Measurements from ENCODE around the gene LUZP1. TPM values are rescaled to one million over a fixed set of nuclear protein-coding genes. Genes with fewer than 3 reads are reported as not detected.
A peak's percentile ranks its signal among the peaks of the same experiment; 100 is the strongest.

The LUZP1 gene
- total and polyA plus RNA-seq, 10 of the 15 experiments (the other 5 are each of a cell fraction or from before 2014, with no cell fraction given): 11.3 to 28.2 (median 17.3) TPM

DNA sequence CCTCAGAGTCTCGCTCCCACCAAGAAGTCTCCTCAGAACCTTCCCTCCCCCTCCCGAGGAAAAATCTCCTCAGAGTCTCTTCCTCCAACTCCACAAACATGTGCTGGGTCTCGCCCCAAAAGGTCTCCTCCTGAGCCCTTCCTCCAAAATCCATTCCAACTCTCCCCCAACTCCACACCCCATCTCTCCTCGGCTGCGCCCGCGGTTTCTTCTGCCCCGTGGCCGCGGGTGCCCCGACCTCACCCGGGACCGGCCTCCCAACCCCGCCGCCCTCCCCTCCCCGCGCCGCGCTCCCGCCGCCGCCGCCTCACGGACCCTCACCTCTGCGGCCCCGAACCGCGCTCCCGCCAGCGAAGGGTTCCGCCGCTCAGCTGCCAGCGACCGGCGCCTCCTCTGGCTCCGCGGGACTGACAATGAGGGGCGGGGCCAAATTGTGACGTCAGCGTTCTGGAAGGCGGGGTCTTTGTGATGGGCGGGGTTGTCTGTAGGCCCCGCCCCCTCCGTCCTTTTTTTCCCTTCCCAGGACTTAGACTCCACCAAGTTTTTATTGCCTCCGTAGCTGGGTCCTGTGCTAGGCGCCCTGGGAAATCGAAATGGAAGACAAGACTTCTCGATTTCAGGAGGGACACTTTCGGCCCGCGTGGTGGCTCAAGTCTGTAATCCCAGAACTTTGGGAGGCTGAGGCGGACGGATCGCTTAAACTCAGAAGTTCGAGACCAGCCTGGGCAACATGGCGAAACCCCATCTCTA, at the start of gene LUZP1 (continued):
- TF ChIP-seq, protein P1, sequence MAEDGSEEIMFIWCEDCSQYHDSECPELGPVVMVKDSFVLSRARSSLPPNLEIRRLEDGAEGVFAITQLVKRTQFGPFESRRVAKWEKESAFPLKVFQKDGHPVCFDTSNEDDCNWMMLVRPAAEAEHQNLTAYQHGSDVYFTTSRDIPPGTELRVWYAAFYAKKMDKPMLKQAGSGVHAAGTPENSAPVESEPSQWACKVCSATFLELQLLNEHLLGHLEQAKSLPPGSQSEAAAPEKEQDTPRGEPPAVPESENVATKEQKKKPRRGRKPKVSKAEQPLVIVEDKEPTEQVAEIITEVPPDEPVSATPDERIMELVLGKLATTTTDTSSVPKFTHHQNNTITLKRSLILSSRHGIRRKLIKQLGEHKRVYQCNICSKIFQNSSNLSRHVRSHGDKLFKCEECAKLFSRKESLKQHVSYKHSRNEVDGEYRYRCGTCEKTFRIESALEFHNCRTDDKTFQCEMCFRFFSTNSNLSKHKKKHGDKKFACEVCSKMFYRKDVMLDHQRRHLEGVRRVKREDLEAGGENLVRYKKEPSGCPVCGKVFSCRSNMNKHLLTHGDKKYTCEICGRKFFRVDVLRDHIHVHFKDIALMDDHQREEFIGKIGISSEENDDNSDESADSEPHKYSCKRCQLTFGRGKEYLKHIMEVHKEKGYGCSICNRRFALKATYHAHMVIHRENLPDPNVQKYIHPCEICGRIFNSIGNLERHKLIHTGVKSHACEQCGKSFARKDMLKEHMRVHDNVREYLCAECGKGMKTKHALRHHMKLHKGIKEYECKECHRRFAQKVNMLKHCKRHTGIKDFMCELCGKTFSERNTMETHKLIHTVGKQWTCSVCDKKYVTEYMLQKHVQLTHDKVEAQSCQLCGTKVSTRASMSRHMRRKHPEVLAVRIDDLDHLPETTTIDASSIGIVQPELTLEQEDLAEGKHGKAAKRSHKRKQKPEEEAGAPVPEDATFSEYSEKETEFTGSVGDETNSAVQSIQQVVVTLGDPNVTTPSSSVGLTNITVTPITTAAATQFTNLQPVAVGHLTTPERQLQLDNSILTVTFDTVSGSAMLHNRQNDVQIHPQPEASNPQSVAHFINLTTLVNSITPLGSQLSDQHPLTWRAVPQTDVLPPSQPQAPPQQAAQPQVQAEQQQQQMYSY (CRISPR knock-in tag; IDR thresholded peaks at IDR 0.05): no peak
- TF ChIP-seq ZNF217 (IDR thresholded peaks at IDR 0.05) (no peak), BRCA1 (IDR thresholded peaks at IDR 0.05; ENCODE audit: low read depth, low read length) (no peak), GATAD2B (conservative IDR thresholded peaks at IDR 0.05; ENCODE audit: low read depth) (peak; percentile 22; the same call in 1 of the 2 replicates), POLR2A (IDR thresholded peaks at IDR 0.05; ENCODE audit: low read depth, low read length) (peak; percentile 89), FOS (IDR thresholded peaks at IDR 0.05; ENCODE audit: borderline replicate concordance, extremely low read depth, insufficient read length) (no peak), POU2F2 (IDR thresholded peaks at IDR 0.05; ENCODE audit: borderline replicate concordance, low read depth, low read length) (no peak), MAX (IDR thresholded peaks at IDR 0.05; ENCODE audit: low read depth, low read length) (0 out of 2 replicates have a peak, but pooled peaks have one; percentile 20), CEBPB (IDR thresholded peaks at IDR 0.05; ENCODE audit: borderline replicate concordance in 1 of 2, low read depth in 2 of 2, low read length in 2 of 2) (no peak), WRNIP1 (IDR thresholded peaks at IDR 0.05; ENCODE audit: borderline replicate concordance, low read depth, low read length) (no peak), NBN (IDR thresholded peaks at IDR 0.05) (peak; percentile 79), LARP7 (IDR thresholded peaks at IDR 0.05) (peak; percentile 43; the same call in 1 of the 2 replicates), FOXM1 (IDR thresholded peaks at IDR 0.05; ENCODE audit: low read depth, low read length) (no peak), IRF4 (IDR thresholded peaks at IDR 0.05; ENCODE audit: low read depth, low read length) (no peak), ATF7 (IDR thresholded peaks at IDR 0.05; ENCODE audit: low read depth) (peak; percentile 95), KLF5 (IDR thresholded peaks at IDR 0.05; ENCODE audit: partially characterized antibody) (no peak), EP300 (IDR thresholded peaks at IDR 0.05; ENCODE audit: borderline replicate concordance in 1 of 2, control insufficient read depth in 1 of 2, low read depth in 2 of 2, low read length in 2 of 2) (no peak)
- TF ChIP-seq, protein P2, sequence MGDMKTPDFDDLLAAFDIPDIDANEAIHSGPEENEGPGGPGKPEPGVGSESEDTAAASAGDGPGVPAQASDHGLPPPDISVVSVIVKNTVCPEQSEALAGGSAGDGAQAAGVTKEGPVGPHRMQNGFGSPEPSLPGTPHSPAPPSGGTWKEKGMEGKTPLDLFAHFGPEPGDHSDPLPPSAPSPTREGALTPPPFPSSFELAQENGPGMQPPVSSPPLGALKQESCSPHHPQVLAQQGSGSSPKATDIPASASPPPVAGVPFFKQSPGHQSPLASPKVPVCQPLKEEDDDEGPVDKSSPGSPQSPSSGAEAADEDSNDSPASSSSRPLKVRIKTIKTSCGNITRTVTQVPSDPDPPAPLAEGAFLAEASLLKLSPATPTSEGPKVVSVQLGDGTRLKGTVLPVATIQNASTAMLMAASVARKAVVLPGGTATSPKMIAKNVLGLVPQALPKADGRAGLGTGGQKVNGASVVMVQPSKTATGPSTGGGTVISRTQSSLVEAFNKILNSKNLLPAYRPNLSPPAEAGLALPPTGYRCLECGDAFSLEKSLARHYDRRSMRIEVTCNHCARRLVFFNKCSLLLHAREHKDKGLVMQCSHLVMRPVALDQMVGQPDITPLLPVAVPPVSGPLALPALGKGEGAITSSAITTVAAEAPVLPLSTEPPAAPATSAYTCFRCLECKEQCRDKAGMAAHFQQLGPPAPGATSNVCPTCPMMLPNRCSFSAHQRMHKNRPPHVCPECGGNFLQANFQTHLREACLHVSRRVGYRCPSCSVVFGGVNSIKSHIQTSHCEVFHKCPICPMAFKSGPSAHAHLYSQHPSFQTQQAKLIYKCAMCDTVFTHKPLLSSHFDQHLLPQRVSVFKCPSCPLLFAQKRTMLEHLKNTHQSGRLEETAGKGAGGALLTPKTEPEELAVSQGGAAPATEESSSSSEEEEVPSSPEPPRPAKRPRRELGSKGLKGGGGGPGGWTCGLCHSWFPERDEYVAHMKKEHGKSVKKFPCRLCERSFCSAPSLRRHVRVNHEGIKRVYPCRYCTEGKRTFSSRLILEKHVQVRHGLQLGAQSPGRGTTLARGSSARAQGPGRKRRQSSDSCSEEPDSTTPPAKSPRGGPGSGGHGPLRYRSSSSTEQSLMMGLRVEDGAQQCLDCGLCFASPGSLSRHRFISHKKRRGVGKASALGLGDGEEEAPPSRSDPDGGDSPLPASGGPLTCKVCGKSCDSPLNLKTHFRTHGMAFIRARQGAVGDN (IDR thresholded peaks at IDR 0.05): no peak
- TF ChIP-seq, protein P3, sequence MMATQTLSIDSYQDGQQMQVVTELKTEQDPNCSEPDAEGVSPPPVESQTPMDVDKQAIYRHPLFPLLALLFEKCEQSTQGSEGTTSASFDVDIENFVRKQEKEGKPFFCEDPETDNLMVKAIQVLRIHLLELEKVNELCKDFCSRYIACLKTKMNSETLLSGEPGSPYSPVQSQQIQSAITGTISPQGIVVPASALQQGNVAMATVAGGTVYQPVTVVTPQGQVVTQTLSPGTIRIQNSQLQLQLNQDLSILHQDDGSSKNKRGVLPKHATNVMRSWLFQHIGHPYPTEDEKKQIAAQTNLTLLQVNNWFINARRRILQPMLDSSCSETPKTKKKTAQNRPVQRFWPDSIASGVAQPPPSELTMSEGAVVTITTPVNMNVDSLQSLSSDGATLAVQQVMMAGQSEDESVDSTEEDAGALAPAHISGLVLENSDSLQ (IDR thresholded peaks at IDR 0.05): peak; percentile 84
- TF ChIP-seq, protein P4, sequence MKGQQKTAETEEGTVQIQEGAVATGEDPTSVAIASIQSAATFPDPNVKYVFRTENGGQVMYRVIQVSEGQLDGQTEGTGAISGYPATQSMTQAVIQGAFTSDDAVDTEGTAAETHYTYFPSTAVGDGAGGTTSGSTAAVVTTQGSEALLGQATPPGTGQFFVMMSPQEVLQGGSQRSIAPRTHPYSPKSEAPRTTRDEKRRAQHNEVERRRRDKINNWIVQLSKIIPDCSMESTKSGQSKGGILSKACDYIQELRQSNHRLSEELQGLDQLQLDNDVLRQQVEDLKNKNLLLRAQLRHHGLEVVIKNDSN (IDR thresholded peaks at IDR 0.05; ENCODE audit: borderline replicate concordance, extremely low read length, insufficient read depth, low read depth, low read length): no peak

All from GM12878 (cell line).